HG02678 (cell line): Measurements from ENCODE around the gene PCSK4.
A peak's percentile ranks its signal among the peaks of the same experiment; 100 is the strongest.
"Not testable (repeated sequence)": the region's sequence is repeated elsewhere in the genome, so short reads cannot be mapped to it uniquely, and the experiment has no call there.

Experiments
- ATAC-seq: cut with Tn5 transposase; IDR thresholded peaks from one replicate; pipeline ENCODE4 v1.9.1; 2021; ENCODE audit warnings: mild to moderate bottlenecking, moderate library complexity; ENCODE audit not compliant: unreplicated experiment

PCSK4 gene

GRCh38 chr19:1489463-1490310, 463 bp downstream of the PCSK4 start:
- no peak for ATAC-seq

- no peak for ATAC-seq
These were observed 1.9 kb downstream of the PCSK4 start for GRCh38 chr19:1488282-1488601.

- ATAC-seq: no peak
These were observed 2.4 kb downstream of the PCSK4 start for GRCh38 chr19:1487576-1488281.

- ATAC-seq: no peak
These were observed 3.2 kb downstream of the PCSK4 start for GRCh38 chr19:1486720-1487575.

GRCh38 chr19:1483979-1484428, 6.1 kb downstream of the PCSK4 start:
- no peak for ATAC-seq

- ATAC-seq: no peak
These were observed 6.8 kb downstream of the PCSK4 start for GRCh38 chr19:1483131-1483978.

- ATAC-seq: no peak
These were observed 7.6 kb downstream of the PCSK4 start for GRCh38 chr19:1482361-1483130.

- no peak for ATAC-seq
These were observed 8.2 kb downstream of the PCSK4 start for GRCh38 chr19:1481893-1482360.

- ATAC-seq: no peak
These were observed 8.8 kb downstream of the PCSK4 start for GRCh38 chr19:1481224-1481892.

- peak; percentile 88 for ATAC-seq
These were observed 11.0 kb downstream of the PCSK4 start, which contains the start of gene C19orf25 for GRCh38 chr19:1478934-1479707. TSS of gene C19orf25 (minus strand) at chr19:1479215. CDS start at chr19:1478903, 312 bp downstream.

- ATAC-seq: not testable (repeated sequence)
These were observed 13.1 kb downstream of the PCSK4 start for GRCh38 chr19:1477056-1477455.

GRCh38 chr19:1475751-1476437, 14.3 kb downstream of the PCSK4 start:
- ATAC-seq: no peak

GRCh38 chr19:1474765-1475351, 15.3 kb downstream of the PCSK4 start:
- no peak for ATAC-seq

GRCh38 chr19:1474011-1474764, 16.0 kb downstream of the PCSK4 start:
- ATAC-seq: no peak

GRCh38 chr19:1473085-1473851, 16.9 kb downstream of the PCSK4 start:
- no peak for ATAC-seq
